HL-60 (cell line): ENCODE measurements around the gene VPS13C.

Experiments used
- POLR2AphosphoS5 ChIP-seq: IDR thresholded peaks from 2 replicates; pipeline ENCODE4 v1.6.1; 2012; ENCODE audit warnings: low read depth
- SPI1 ChIP-seq: IDR thresholded peaks from 2 replicates; pipeline ENCODE4 v1.6.1; 2012; ENCODE audit warnings: low read depth, mild to moderate bottlenecking, borderline replicate concordance
- TF ChIP-seq, protein P1 (sequence below): IDR thresholded peaks from one replicate; pipeline ENCODE4 v1.5.1; 2011; ENCODE audit warnings: low read length, control low read depth, inconsistent platforms; ENCODE audit not compliant: insufficient read depth
- TF ChIP-seq, protein P2 (sequence below): IDR thresholded peaks from 2 replicates; pipeline ENCODE4 v1.6.1; 2012; ENCODE audit warnings: low read depth; ENCODE audit not compliant: insufficient replicate concordance

DNA sequence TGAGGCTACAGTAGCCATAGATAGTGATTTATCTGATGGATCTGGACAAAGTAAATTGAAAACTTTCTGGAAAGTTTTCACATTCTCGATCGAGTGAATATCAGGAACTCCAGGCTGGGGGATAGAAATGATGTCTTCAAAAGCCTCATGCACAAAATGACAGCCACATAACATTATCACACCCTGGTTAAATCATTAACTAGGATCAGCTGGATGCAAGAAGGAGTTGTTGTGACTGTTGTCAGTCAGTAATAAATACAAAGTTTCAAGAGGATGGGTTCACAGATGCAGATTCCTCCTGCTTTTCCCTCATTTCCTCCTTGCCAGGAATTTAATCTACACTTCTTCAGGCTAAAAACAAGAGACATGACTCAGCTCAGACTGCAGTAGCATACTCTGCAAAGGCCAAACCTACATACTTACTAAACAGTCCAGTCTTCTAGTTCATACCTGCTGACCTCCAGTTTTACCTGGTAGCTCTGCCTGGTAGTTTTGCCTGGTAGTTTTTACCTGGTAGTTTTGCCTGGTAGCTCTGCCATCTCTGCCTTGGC, 47.4 kb upstream of the VPS13C start:
- TF ChIP-seq, protein P1, sequence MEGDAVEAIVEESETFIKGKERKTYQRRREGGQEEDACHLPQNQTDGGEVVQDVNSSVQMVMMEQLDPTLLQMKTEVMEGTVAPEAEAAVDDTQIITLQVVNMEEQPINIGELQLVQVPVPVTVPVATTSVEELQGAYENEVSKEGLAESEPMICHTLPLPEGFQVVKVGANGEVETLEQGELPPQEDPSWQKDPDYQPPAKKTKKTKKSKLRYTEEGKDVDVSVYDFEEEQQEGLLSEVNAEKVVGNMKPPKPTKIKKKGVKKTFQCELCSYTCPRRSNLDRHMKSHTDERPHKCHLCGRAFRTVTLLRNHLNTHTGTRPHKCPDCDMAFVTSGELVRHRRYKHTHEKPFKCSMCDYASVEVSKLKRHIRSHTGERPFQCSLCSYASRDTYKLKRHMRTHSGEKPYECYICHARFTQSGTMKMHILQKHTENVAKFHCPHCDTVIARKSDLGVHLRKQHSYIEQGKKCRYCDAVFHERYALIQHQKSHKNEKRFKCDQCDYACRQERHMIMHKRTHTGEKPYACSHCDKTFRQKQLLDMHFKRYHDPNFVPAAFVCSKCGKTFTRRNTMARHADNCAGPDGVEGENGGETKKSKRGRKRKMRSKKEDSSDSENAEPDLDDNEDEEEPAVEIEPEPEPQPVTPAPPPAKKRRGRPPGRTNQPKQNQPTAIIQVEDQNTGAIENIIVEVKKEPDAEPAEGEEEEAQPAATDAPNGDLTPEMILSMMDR, result no peak
- TF ChIP-seq SPI1 (no peak), POLR2AphosphoS5 (no peak)
- TF ChIP-seq, protein P2, sequence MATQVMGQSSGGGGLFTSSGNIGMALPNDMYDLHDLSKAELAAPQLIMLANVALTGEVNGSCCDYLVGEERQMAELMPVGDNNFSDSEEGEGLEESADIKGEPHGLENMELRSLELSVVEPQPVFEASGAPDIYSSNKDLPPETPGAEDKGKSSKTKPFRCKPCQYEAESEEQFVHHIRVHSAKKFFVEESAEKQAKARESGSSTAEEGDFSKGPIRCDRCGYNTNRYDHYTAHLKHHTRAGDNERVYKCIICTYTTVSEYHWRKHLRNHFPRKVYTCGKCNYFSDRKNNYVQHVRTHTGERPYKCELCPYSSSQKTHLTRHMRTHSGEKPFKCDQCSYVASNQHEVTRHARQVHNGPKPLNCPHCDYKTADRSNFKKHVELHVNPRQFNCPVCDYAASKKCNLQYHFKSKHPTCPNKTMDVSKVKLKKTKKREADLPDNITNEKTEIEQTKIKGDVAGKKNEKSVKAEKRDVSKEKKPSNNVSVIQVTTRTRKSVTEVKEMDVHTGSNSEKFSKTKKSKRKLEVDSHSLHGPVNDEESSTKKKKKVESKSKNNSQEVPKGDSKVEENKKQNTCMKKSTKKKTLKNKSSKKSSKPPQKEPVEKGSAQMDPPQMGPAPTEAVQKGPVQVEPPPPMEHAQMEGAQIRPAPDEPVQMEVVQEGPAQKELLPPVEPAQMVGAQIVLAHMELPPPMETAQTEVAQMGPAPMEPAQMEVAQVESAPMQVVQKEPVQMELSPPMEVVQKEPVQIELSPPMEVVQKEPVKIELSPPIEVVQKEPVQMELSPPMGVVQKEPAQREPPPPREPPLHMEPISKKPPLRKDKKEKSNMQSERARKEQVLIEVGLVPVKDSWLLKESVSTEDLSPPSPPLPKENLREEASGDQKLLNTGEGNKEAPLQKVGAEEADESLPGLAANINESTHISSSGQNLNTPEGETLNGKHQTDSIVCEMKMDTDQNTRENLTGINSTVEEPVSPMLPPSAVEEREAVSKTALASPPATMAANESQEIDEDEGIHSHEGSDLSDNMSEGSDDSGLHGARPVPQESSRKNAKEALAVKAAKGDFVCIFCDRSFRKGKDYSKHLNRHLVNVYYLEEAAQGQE, result no peak
